ENCODE results near the gene PFKFB1.
A peak's percentile ranks its signal among the peaks of the same experiment; 100 is the strongest.

Gene PFKFB1

GRCh38 chrX:54922547-54922946 is 71.4 kb downstream of the PFKFB1 start:
- DNase-seq (ENCODE audit: low spot score) = no peak

GRCh38 chrX:54921427-54922021 is 72.5 kb downstream of the PFKFB1 start:
- DNase-seq (ENCODE audit: low spot score) = no peak

DNA sequence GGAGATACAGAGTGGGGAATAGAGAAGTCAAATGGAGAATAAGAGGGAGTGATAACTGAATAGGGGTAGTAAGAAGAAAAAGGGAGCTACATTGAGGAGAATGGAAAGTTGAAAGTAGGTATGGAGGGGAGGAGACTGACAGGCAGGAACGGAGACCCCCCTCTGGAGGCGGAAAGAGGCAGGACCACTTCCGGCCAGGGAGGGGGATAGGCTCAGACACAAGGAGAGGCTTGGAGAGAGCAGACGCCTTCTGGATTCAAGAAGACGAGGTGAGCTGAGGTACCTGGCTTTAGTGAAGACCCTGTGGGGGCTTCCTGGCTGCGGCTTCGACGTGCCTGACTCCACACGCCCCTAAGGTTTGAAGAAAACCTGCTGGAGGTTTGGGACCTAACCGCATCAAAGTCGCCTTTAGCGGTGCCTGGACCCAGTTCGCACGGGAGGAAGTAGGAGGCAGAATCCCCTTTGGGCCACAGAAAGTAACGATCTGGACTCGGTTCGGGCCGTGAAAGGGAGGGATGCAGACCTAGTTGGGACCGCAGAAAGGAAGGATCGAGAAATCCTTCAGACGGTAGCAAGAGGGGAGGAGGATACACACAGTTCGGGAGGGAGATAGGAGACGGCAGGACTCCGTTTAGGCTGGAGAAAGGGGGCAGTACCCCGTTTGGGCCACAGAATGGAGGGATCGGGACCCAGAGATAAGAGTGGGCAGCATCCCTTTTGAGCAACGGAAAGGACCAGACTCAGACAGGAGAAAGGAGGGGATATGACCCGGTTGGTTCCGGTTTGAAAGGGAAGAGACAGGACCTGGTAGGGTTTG is 73.2 kb downstream of the PFKFB1 start, which contains the start of gene TRO:
TRO (plus strand) TSS at position 215 of the 817 bp plus-strand sequence. CDS start 1,423 bp downstream, outside the sequence.
- no peak for DNase-seq (ENCODE audit: low spot score)

GRCh38 chrX:54909941-54910340 is 84.0 kb downstream of the PFKFB1 start:
- DNase-seq (ENCODE audit: low spot score) = no peak

- DNase-seq (ENCODE audit: low spot score) = no peak
Observed at GRCh38 chrX:54894159-54894558, 99.8 kb downstream of the PFKFB1 start.

- DNase-seq (ENCODE audit: low spot score) = peak; percentile 56
Observed at GRCh38 chrX:54891573-54891972, 102.4 kb downstream of the PFKFB1 start.

DNA sequence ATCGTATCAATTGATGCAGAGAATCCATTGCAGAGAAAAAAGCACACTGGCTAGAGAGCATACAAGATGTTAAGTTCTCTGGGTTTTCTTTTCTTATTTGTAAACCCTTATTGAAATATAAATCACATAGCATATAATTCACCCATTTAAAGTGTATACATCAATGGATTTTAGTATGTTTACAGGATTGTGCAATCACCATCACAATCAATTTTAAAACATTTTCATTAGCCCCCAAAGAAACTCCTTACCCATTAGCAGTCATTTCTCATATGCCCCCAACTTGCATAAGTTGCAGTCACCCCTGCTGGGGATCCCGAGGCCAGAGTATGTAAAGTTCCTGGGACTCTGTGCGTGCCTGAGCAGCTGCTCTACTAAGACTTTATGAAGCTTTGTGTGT is 108.2 kb downstream of the PFKFB1 start:
- no peak for DNase-seq (ENCODE audit: low spot score)

All from NAMALWA (cell line).